C4-2B (cell line): ENCODE measurements around the gene EHD2.
A peak's percentile ranks its signal among the peaks of the same experiment; 100 is the strongest.
"Not testable (repeated sequence)": the region's sequence is repeated elsewhere in the genome, so short reads cannot be mapped to it uniquely, and the experiment has no call there.

Experiments
- H3K27ac ChIP-seq: fragments of 450-650 bp; 2 replicates; pipeline ENCODE4 v1.5.1; 2017
- ZFX ChIP-seq: fragments of 450-650 bp; IDR thresholded peaks from 2 replicates; pipeline ENCODE4 v1.6.1; 2017
- TF ChIP-seq, protein P1 (sequence below): fragments of 450-650 bp; conservative IDR thresholded peaks from 2 replicates; pipeline ENCODE4 v1.5.1; 2017; ENCODE audit warnings: mild to moderate bottlenecking

The EHD2 gene

GRCh38 chr19:47704024-47704423 lies 9.2 kb upstream of the EHD2 start:
- no peak overlapping the region for H3K27ac ChIP-seq
- TF ChIP-seq, protein P1, sequence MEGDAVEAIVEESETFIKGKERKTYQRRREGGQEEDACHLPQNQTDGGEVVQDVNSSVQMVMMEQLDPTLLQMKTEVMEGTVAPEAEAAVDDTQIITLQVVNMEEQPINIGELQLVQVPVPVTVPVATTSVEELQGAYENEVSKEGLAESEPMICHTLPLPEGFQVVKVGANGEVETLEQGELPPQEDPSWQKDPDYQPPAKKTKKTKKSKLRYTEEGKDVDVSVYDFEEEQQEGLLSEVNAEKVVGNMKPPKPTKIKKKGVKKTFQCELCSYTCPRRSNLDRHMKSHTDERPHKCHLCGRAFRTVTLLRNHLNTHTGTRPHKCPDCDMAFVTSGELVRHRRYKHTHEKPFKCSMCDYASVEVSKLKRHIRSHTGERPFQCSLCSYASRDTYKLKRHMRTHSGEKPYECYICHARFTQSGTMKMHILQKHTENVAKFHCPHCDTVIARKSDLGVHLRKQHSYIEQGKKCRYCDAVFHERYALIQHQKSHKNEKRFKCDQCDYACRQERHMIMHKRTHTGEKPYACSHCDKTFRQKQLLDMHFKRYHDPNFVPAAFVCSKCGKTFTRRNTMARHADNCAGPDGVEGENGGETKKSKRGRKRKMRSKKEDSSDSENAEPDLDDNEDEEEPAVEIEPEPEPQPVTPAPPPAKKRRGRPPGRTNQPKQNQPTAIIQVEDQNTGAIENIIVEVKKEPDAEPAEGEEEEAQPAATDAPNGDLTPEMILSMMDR: no peak
- no peak for TF ChIP-seq ZFX

GRCh38 chr19:47704656-47705055 lies 8.6 kb upstream of the EHD2 start:
- H3K27ac ChIP-seq: no peak overlapping the region
- no peak for TF ChIP-seq ZFX
- TF ChIP-seq, protein P1: no peak

GRCh38 chr19:47707135-47707925 lies 5.9 kb upstream of the EHD2 start:
- H3K27ac ChIP-seq: no peak overlapping the region
- TF ChIP-seq, protein P1: peak; percentile 77
- TF ChIP-seq ZFX: no peak

DNA sequence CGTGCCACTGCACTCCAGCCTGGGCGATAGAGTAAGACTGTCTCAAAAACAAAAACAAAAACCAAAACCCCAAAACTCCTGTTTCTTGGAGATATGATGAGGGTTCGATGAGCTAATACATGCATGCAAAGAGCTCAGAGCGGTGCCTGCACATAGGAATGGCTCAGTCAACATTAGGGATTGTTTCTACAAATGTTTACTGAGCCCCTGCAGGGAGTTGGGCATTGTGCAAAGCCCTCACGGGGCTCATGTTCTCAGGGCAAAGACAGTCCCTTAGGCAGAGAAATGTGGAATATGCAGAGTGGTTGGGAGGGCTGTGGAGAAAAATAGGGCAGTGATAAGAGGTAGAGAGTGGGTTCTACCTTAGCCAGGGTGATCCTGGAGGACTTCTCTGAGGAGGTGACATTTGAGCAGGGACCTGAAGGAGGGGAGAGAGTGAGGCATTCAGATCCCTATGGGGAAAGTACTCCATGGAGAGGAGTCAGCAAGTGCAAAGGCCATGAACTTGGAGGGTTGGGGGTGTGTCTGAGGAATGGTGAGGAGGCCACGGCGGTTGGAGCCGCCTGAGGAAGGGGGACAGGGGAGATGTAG lies 1.5 kb upstream of the EHD2 start:
- H3K27ac ChIP-seq: no peak overlapping the region
- no peak for TF ChIP-seq ZFX
- TF ChIP-seq, protein P1: no peak

DNA sequence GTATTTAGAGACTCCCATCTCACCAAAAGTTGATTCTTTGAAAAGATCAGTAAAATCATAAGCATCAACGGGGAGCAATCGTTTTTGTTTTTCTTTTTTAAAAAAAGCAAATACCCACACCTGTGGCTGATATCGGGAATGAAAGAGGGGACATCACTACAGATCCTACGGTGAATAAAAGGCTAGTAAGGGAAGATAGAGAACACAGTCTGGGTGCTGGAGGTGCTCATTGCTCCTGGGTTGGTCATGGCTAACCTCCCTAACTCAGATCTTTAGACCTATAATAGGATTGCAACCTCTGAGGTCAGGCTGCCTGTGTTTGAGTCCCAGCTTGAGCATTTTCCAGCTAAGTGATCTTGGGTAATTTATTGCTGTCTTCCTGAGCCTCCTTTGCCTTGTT lies 1.1 kb downstream of the EHD2 start:
- H3K27ac ChIP-seq: no peak overlapping the region
- TF ChIP-seq, protein P1: no peak
- no peak for TF ChIP-seq ZFX

GRCh38 chr19:47714855-47715254 lies 1.6 kb downstream of the EHD2 start:
- H3K27ac ChIP-seq: not testable (repeated sequence)

DNA sequence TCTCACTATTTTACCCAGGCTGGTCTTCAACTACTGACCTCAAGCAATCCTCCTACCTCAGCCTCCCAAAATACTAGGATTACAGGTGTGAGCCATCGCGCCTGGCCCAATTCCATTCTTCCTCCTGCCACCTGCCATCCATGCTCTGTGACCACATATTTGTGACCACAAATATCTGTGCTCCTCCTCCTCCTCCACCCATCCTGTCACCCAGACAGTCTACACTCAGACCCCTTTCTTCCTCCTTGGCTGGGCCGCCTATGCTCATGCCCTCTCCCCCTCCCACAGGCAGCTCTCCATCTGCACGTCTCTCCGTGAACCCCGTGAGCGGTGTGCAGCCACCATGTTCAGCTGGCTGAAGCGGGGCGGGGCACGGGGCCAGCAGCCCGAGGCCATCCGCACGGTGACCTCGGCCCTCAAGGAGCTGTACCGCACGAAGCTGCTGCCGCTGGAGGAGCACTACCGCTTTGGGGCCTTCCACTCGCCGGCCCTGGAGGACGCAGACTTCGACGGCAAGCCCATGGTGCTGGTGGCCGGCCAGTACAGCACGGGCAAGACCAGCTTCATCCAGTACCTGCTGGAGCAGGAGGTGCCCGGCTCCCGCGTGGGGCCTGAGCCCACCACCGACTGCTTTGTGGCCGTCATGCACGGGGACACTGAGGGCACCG lies 3.2 kb downstream of the EHD2 start:
- TF ChIP-seq, protein P1: no peak
- no peak for TF ChIP-seq ZFX
- H3K27ac ChIP-seq: no peak overlapping the region

GRCh38 chr19:47718415-47719046 lies 5.3 kb downstream of the EHD2 start:
- not testable (repeated sequence) for H3K27ac ChIP-seq
